Sigmoid colon (tissue), 7 donors: ENCODE measurements around the gene DDX1. TPM values are rescaled to one million over a fixed set of nuclear protein-coding genes. Genes with fewer than 3 reads are reported as not detected.

Experiments used
- DNase-seq: peaks from one replicate; pipeline ENCODE4 v3.0.0-alpha.2; 2019
- H3K27ac ChIP-seq, 4 donors: fragments of 200-600 bp; sonication (generic); one replicate each; pipeline ENCODE4 v1.5.1; 2016 to 2019; ENCODE audit warnings: mild to moderate bottlenecking in 1 of 4
- H3K27me3 ChIP-seq, 3 donors: fragments of 200-600 bp; sonication (generic); one replicate each; pipeline ENCODE4 v1.5.1; 2019; ENCODE audit warnings: mild to moderate bottlenecking in 1 of 3
- H3K36me3 ChIP-seq, 4 donors: fragments of 200-600 bp; sonication (generic); one replicate each; pipeline ENCODE4 v1.5.1; 2016 to 2019
- H3K4me1 ChIP-seq, 4 donors: fragments of 200-600 bp; sonication (generic); one replicate each; pipeline ENCODE4 v1.5.1; 2017 to 2019
- H3K4me3 ChIP-seq, 4 donors: fragments of 200-600 bp; sonication (generic); one replicate each; pipeline ENCODE4 v1.5.1; 2017 to 2019; ENCODE audit warnings: mild to moderate bottlenecking in 2 of 4, moderate library complexity in 1 of 4
- H3K9me3 ChIP-seq, 4 donors: fragments of 200-600 bp in 3 of 4; sonication (generic) in 3 of 4; one replicate each; pipeline versions ENCODE4 v1.5.1 to v1.6.1; 2013 to 2019
- EP300 ChIP-seq, 4 donors: sonication (generic); formaldehyde crosslinking; IDR thresholded peaks; one replicate each; pipeline ENCODE4 v1.6.1; 2017; ENCODE audit warnings: antibody characterized with exemption in 4 of 4
- POLR2A ChIP-seq, 2 donors: fragments of 450-650 bp; IDR thresholded peaks; one replicate each; pipeline ENCODE4 v1.6.1; 2016; ENCODE audit warnings: antibody characterized with exemption in 2 of 2, mild to moderate bottlenecking in 2 of 2, moderate library complexity in 2 of 2
- POLR2AphosphoS5 ChIP-seq, 4 donors: sonication (generic); formaldehyde crosslinking; IDR thresholded peaks; one replicate each; pipeline ENCODE4 v1.6.1; 2017; ENCODE audit warnings: antibody characterized with exemption in 4 of 4
- WGBS, 2 donors: extraction: QIAGEN DNeasy Blood & Tissue Kit; methylation state at CpG; one replicate each; pipeline ENCODE4 v1.1.7; 2013; 5-methylcytosine and 5-hydroxymethylcytosine counted together
- intact Hi-C: fragments of 100-400 bp; cut with DNase I; formaldehyde crosslinking; loops from one replicate; pipeline ENCODE4 v1.15.1; 2023
- polyA plus RNA-seq, 3 donors: library from polyadenylated mRNA; stranded (reverse); fragments of 200-250 nt; gene quantifications; one replicate each; pipeline ENCODE4 v1.2.3, GENCODE V29; 2013
- total RNA-seq, 4 donors: library from RNA; depleted of rRNA; stranded (reverse); fragments of >200 nt; gene quantifications; one replicate each; pipeline ENCODE4 v1.1.0, GENCODE V29; 2016
- TF ChIP-seq, protein P1 (sequence below), 4 experiments: fragments of 450-650 bp in 3 of 4; fragments of 200-600 bp in 1 of 4; IDR thresholded peaks; one replicate each; pipeline ENCODE4 v1.5.1; 2016 to 2019; ENCODE audit warnings: antibody characterized with exemption in 4 of 4, mild to moderate bottlenecking in 3 of 4, moderate library complexity in 2 of 4
- donor health status: healthy with polysubstance abuse.
- donor health status: Bipolar disorder and iron deficiency.
- donor health status: healthy.

The DDX1 gene
- total and polyA plus RNA-seq, 7 donors, result 59.2 to 104 (median 67.9) TPM

DNA sequence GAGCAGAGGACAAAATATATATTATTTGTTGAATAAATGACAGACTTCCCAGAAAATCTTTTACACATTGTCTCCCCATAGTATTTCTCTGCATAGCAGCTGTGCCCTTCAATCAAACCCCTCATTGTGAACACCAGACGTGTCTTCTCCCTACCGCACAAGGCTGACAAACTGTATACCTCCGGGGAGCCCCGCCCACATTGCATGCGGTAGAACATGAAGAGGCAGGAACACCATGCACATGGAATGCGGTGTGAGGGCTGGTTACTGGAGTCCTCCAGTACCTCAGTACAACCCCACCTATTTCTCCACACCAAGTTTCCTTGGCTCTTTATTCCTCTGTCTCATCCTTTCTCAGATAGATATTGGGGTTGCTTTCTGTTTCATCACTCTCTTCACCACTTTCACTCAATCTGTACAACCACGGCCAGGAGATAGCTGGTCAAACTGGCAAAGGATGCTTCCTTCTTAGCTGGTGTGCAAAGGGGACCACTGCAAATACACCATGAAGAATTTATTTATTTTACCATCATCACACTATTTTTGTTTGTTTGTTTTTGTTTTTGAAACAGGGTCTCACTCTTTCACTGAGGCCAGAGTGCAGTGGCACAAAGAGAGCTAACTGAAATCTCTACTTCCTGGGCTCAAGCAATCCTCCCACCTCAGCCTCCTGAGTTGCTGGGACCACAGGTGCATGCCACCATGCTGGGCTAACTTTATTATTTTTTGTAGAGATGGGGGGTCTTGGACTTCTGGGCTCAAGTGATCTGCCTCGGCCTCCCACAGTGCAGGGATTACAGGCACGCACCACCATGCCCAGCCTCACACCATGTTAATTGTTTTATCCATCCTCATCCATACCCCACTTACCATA is 28.2 kb upstream of the DDX1 start:
- Histone ChIP-seq H3K27me3 (no peaks in the 10 kb centered on the region), H3K27ac (no peak overlapping the region), H3K4me3 (no peak overlapping the region), H3K4me1 (peaks cover 0 to 25% (median 16%) of the 10 kb centered on the region in 4 donors), H3K36me3 (no peaks in the 10 kb centered on the region), H3K9me3 (no peaks in the 10 kb centered on the region)
- intact Hi-C loops, result no loop called here
- no peak for DNase-seq
- 78 to 91% methylated on average over 9 of the region's 9 CpGs for WGBS, 2 donors
- TF ChIP-seq POLR2A (IDR thresholded peaks at IDR 0.05), result no peak

DNA sequence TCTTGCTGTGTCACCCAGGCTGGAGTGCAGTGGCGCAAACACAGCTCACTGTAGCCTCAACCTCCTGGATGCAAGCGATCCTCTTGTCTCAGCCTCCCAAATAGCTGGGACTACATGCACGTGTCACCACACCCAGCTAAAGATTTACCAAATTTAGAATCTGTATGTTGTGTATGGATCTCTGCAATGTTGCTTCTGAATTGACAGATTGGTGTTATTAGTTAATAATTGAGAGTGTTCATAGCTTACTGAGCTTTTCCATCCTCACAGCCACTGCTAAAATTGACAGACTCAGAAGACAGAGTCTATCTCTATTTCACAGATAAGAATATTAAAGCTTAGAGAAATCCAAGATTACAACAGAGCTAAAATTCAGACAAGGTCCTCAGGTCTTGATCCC is 26.3 kb upstream of the DDX1 start:
- no peak for DNase-seq
- Histone ChIP-seq H3K36me3 (no peaks in the 10 kb centered on the region), H3K4me3 (no peak overlapping the region), H3K4me1 (peaks cover 0 to 6% (median 3%) of the 10 kb centered on the region in 4 donors), H3K9me3 (no peaks in the 10 kb centered on the region), H3K27me3 (no peaks in the 10 kb centered on the region), H3K27ac (no peak overlapping the region)
- WGBS, 2 donors, result 83 to 86% methylated on average over 3 of the region's 3 CpGs
- TF ChIP-seq, protein P1, sequence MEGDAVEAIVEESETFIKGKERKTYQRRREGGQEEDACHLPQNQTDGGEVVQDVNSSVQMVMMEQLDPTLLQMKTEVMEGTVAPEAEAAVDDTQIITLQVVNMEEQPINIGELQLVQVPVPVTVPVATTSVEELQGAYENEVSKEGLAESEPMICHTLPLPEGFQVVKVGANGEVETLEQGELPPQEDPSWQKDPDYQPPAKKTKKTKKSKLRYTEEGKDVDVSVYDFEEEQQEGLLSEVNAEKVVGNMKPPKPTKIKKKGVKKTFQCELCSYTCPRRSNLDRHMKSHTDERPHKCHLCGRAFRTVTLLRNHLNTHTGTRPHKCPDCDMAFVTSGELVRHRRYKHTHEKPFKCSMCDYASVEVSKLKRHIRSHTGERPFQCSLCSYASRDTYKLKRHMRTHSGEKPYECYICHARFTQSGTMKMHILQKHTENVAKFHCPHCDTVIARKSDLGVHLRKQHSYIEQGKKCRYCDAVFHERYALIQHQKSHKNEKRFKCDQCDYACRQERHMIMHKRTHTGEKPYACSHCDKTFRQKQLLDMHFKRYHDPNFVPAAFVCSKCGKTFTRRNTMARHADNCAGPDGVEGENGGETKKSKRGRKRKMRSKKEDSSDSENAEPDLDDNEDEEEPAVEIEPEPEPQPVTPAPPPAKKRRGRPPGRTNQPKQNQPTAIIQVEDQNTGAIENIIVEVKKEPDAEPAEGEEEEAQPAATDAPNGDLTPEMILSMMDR (IDR thresholded peaks at IDR 0.05), result no peak
- TF ChIP-seq EP300 (IDR thresholded peaks at IDR 0.05) (no peak), POLR2A (IDR thresholded peaks at IDR 0.05) (no peak), POLR2AphosphoS5 (IDR thresholded peaks at IDR 0.05) (no peak)
- intact Hi-C loops, result no loop called here

DNA sequence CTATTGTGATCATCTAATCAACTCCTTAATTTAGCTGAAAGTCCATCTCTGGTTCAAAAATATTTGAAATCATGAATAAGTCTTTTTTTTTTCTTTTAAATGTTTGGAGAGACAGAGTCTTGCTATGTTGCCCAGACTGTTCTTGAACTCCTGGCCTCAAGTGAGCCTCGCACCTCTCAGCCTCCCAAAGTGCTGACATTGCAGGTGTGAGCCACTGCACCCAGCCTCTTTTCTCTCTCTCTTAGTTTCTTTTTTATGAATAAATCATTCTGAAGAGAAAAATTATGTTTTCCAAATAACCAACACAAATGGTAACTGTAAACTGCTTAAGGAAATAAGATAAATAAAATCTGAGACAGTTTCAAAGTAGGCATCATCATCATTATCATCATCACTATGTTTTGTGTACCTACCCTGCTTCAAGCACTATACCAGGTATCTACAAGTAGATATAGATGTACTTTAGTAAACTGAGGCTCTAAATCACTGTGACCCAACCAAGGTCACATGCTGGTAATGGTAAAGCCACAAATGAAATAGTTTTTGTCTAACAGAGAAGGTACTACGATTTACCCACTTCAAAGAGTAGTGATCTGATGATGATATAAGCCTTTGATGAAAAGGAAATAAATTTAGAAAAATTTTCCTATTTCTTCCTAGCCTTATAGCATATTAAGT is 25.5 kb upstream of the DDX1 start:
- 31 to 35% methylated on average over 2 of the region's 2 CpGs for WGBS, 2 donors
- TF ChIP-seq, protein P1 (IDR thresholded peaks at IDR 0.05), result no peak
- TF ChIP-seq EP300 (IDR thresholded peaks at IDR 0.05) (no peak), POLR2A (IDR thresholded peaks at IDR 0.05) (no peak), POLR2AphosphoS5 (IDR thresholded peaks at IDR 0.05) (no peak)
- no peaks in the 10 kb centered on the region for H3K9me3 ChIP-seq
- H3K36me3 ChIP-seq, result no peaks in the 10 kb centered on the region
- DNase-seq, result no peak
- no peak overlapping the region for H3K27ac ChIP-seq
- no peaks in the 10 kb centered on the region for H3K27me3 ChIP-seq
- H3K4me3 ChIP-seq, result no peak overlapping the region
- H3K4me1 ChIP-seq, result peaks cover 0 to 6% (median 2%) of the 10 kb centered on the region in 4 donors
- intact Hi-C loops, result no loop called here

DNA sequence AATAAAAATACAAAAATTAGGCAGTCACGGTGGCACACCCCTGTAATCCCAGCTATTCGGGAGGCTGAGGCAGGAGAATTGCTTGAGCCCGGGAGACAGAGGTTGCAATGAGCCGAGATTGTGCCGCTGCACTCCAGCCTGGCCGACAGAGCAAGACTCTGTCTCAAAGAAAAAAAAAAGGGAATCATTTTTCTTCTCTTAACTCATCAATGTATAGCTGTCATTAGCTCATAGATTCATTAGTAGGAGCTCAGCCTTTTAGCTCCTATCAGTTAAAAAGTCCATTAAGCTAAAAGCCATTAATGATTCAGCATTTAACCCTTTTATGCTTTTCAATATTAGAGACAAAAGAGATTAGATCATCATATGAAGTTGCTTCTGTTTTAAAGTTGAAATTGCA is 24.8 kb upstream of the DDX1 start:
- Histone ChIP-seq H3K9me3 (no peaks in the 10 kb centered on the region), H3K27me3 (no peaks in the 10 kb centered on the region), H3K36me3 (no peaks in the 10 kb centered on the region), H3K27ac (no peak overlapping the region), H3K4me1 (peaks cover 0 to 5% (median 2%) of the 10 kb centered on the region in 4 donors), H3K4me3 (no peak overlapping the region)
- TF ChIP-seq EP300 (IDR thresholded peaks at IDR 0.05) (no peak), POLR2AphosphoS5 (IDR thresholded peaks at IDR 0.05) (no peak), POLR2A (IDR thresholded peaks at IDR 0.05) (no peak)
- TF ChIP-seq, protein P1 (IDR thresholded peaks at IDR 0.05), result no peak
- WGBS, 2 donors, result 93 to 95% methylated on average over 6 of the region's 6 CpGs
- no peak for DNase-seq
- intact Hi-C loops, result no loop called here

DNA sequence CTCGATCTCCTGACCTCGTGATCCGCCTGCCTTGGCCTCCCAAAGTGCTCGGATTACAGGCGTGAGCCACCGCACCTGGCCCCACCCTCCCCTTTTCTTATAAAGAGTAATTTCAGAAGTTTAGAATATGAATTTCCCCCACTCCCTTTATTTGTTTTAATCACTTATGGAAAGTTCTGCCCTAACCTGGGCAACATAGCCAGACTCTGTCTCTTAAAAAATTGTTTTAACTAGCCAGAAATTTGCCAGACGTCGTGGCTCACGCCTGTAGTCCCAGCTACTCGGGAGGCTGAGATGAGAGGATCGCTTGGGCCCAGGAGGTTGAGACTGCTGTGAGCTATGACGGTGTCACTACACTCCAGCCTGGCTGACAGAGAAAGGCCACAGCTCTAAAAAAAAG is 22.8 kb upstream of the DDX1 start:
- no peak for TF ChIP-seq EP300 (IDR thresholded peaks at IDR 0.05)
- TF ChIP-seq POLR2AphosphoS5 (IDR thresholded peaks at IDR 0.05), result no peak
- TF ChIP-seq, protein P1 (IDR thresholded peaks at IDR 0.05), result no peak
- TF ChIP-seq POLR2A (IDR thresholded peaks at IDR 0.05), result no peak
- H3K9me3 ChIP-seq, result no peaks in the 10 kb centered on the region
- no peak overlapping the region for H3K4me3 ChIP-seq
- H3K4me1 ChIP-seq, result no peaks in the 10 kb centered on the region
- no peaks in the 10 kb centered on the region for H3K36me3 ChIP-seq
- no peak for DNase-seq
- H3K27ac ChIP-seq, result no peak overlapping the region
- intact Hi-C loops, result no loop called here
- no peaks in the 10 kb centered on the region for H3K27me3 ChIP-seq
- WGBS, 2 donors, result 93% methylated on average over 12 of the region's 12 CpGs
